Measurements from ENCODE around the gene MICU2. TPM values are rescaled to one million over a fixed set of nuclear protein-coding genes. Genes with fewer than 3 reads are reported as not detected.

MICU2 gene
- polyA plus RNA-seq, 1 experiment, result 20.3 TPM

GRCh38 chr13:21526707-21527540 lies 77.0 kb downstream of the MICU2 start:
- ChIA-PET CTCF (no interaction called here), POLR2A (no interaction called here)
- no peak for TF ChIP-seq CTCF (IDR thresholded peaks at IDR 0.05; ENCODE audit: insufficient read depth, low read depth, low read length)
- Histone ChIP-seq H3K27me3 (ENCODE audit: control insufficient read depth, insufficient read depth, low read length) (no peaks in the 10 kb centered on the region), H3K4me3 (ENCODE audit: low read depth, low read length) (no peak overlapping the region), H3K36me3 (ENCODE audit: control insufficient read depth, insufficient read depth, low read length) (no peaks in the 10 kb centered on the region)
- DNase-seq (ENCODE audit: low read depth), result no peak

- no peak for TF ChIP-seq CTCF (IDR thresholded peaks at IDR 0.05; ENCODE audit: insufficient read depth, low read depth, low read length)
- POLR2A ChIA-PET, result no interaction called here
- H3K4me3 ChIP-seq (ENCODE audit: low read depth, low read length), result no peak overlapping the region
- H3K27me3 ChIP-seq (ENCODE audit: control insufficient read depth, insufficient read depth, low read length), result no peaks in the 10 kb centered on the region
- H3K36me3 ChIP-seq (ENCODE audit: control insufficient read depth, insufficient read depth, low read length), result no peaks in the 10 kb centered on the region
- CTCF ChIA-PET, result interaction anchor here (0.9 kb wide), 1 partner anchor 14 kb away, joined by 4 read pairs; no protein-coding TSS in a partner anchor
- DNase-seq (ENCODE audit: low read depth), result no peak
Measured at GRCh38 chr13:21522847-21523246, 81.1 kb downstream of the MICU2 start.

- POLR2A ChIA-PET, result no interaction called here
- CTCF ChIA-PET, result no interaction called here
- Histone ChIP-seq H3K27me3 (ENCODE audit: control insufficient read depth, insufficient read depth, low read length) (no peaks in the 10 kb centered on the region), H3K4me3 (ENCODE audit: low read depth, low read length) (no peak overlapping the region), H3K36me3 (ENCODE audit: control insufficient read depth, insufficient read depth, low read length) (no peaks in the 10 kb centered on the region)
- no peak for TF ChIP-seq CTCF (IDR thresholded peaks at IDR 0.05; ENCODE audit: insufficient read depth, low read depth, low read length)
- no peak for DNase-seq (ENCODE audit: low read depth)
Measured at GRCh38 chr13:21522130-21522529, 81.8 kb downstream of the MICU2 start.

GRCh38 chr13:21518617-21519144 lies 85.3 kb downstream of the MICU2 start:
- Histone ChIP-seq H3K27me3 (ENCODE audit: control insufficient read depth, insufficient read depth, low read length) (no peaks in the 10 kb centered on the region), H3K36me3 (ENCODE audit: control insufficient read depth, insufficient read depth, low read length) (no peaks in the 10 kb centered on the region), H3K4me3 (ENCODE audit: low read depth, low read length) (no peak overlapping the region)
- ChIA-PET CTCF (interaction anchor here (0.5 kb wide), 1 partner anchor 1849 kb away, joined by 3 read pairs; no protein-coding TSS in a partner anchor), POLR2A (no interaction called here)
- DNase-seq (ENCODE audit: low read depth), result no peak
- no peak for TF ChIP-seq CTCF (IDR thresholded peaks at IDR 0.05; ENCODE audit: insufficient read depth, low read depth, low read length)

- ChIA-PET POLR2A (no interaction called here), CTCF (interaction anchor here (0.6 kb wide), 1 partner anchor 40 kb away, joined by 3 read pairs; no protein-coding TSS in a partner anchor)
- H3K36me3 ChIP-seq (ENCODE audit: control insufficient read depth, insufficient read depth, low read length), result no peaks in the 10 kb centered on the region
- no peak for DNase-seq (ENCODE audit: low read depth)
- no peaks in the 10 kb centered on the region for H3K27me3 ChIP-seq (ENCODE audit: control insufficient read depth, insufficient read depth, low read length)
- no peak for TF ChIP-seq CTCF (IDR thresholded peaks at IDR 0.05; ENCODE audit: insufficient read depth, low read depth, low read length)
- no peak overlapping the region for H3K4me3 ChIP-seq (ENCODE audit: low read depth, low read length)
Measured at GRCh38 chr13:21517576-21517975, 86.4 kb downstream of the MICU2 start.
